Germinal center (tissue), 1 donor: Measurements from ENCODE around the gene LRRC75A.
A peak's percentile ranks its signal among the peaks of the same experiment; 100 is the strongest.
"Not testable (repeated sequence)": the region's sequence is repeated elsewhere in the genome, so short reads cannot be mapped to it uniquely, and the experiment has no call there.

ENCODE experiments used
- DNase-seq: peaks from one replicate; pipeline ENCODE4 v3.0.0; 2012; ENCODE audit warnings: mixed read lengths, low spot score

LRRC75A gene

GRCh38 chr17:16398270-16399267 is 93.4 kb downstream of the LRRC75A start:
- DNase-seq = peak; percentile 70

- not testable (repeated sequence) for DNase-seq
These were observed 95.3 kb downstream of the LRRC75A start for GRCh38 chr17:16396693-16397092.

- not testable (repeated sequence) for DNase-seq
These were observed 96.1 kb downstream of the LRRC75A start for GRCh38 chr17:16395887-16396286.

- not testable (repeated sequence) for DNase-seq
These were observed 99.5 kb downstream of the LRRC75A start for GRCh38 chr17:16392491-16392890.
